ENCODE data around the gene RTF2.
"Not testable (repeated sequence)": the region's sequence is repeated elsewhere in the genome, so short reads cannot be mapped to it uniquely, and the experiment has no call there.

The RTF2 gene

GRCh38 chr20:56516631-56517030 is 48.2 kb downstream of the RTF2 start:
- Histone ChIP-seq H3K9me3 (ENCODE audit: control insufficient read depth, low read length) (peaks cover 2% of the 10 kb centered on the region), H3K36me3 (ENCODE audit: control insufficient read depth, insufficient read depth, low read length) (peaks cover 35% of the 10 kb centered on the region), H3K4me1 (ENCODE audit: control insufficient read depth, insufficient read depth, low read length) (no peaks in the 10 kb centered on the region), H3K4me3 (ENCODE audit: insufficient read depth, low read depth, low read length) (no peak overlapping the region), H3K27ac (ENCODE audit: insufficient read depth, low read depth, low read length, poor library complexity, severe bottlenecking) (no peak overlapping the region), H3K27me3 (ENCODE audit: control insufficient read depth, insufficient read depth, low read length, poor library complexity, severe bottlenecking) (no peaks in the 10 kb centered on the region)
- WGBS, 2 experiments = 93 to 97% methylated on average over 5 of the region's 5 CpGs

GRCh38 chr20:56517211-56517610 is 48.8 kb downstream of the RTF2 start:
- no peak overlapping the region for H3K4me3 ChIP-seq (ENCODE audit: insufficient read depth, low read depth, low read length)
- H3K4me1 ChIP-seq (ENCODE audit: control insufficient read depth, insufficient read depth, low read length) = no peaks in the 10 kb centered on the region
- H3K27me3 ChIP-seq (ENCODE audit: control insufficient read depth, insufficient read depth, low read length, poor library complexity, severe bottlenecking) = no peaks in the 10 kb centered on the region
- peaks cover 2% of the 10 kb centered on the region for H3K9me3 ChIP-seq (ENCODE audit: control insufficient read depth, low read length)
- 95 to 96% methylated on average over 7 of the region's 7 CpGs for WGBS, 2 experiments
- peaks cover 35% of the 10 kb centered on the region for H3K36me3 ChIP-seq (ENCODE audit: control insufficient read depth, insufficient read depth, low read length)
- no peak overlapping the region for H3K27ac ChIP-seq (ENCODE audit: insufficient read depth, low read depth, low read length, poor library complexity, severe bottlenecking)

GRCh38 chr20:56517641-56518040 is 49.2 kb downstream of the RTF2 start:
- Histone ChIP-seq H3K36me3 (ENCODE audit: control insufficient read depth, insufficient read depth, low read length) (peaks cover 35% of the 10 kb centered on the region), H3K4me3 (ENCODE audit: insufficient read depth, low read depth, low read length) (no peak overlapping the region), H3K4me1 (ENCODE audit: control insufficient read depth, insufficient read depth, low read length) (no peaks in the 10 kb centered on the region), H3K9me3 (ENCODE audit: control insufficient read depth, low read length) (peaks cover 2% of the 10 kb centered on the region), H3K27ac (ENCODE audit: insufficient read depth, low read depth, low read length, poor library complexity, severe bottlenecking) (no peak overlapping the region), H3K27me3 (ENCODE audit: control insufficient read depth, insufficient read depth, low read length, poor library complexity, severe bottlenecking) (no peaks in the 10 kb centered on the region)
- 92 to 94% methylated on average over 8 of the region's 8 CpGs for WGBS, 2 experiments

- Histone ChIP-seq H3K4me3 (ENCODE audit: insufficient read depth, low read depth, low read length) (no peak overlapping the region), H3K36me3 (ENCODE audit: control insufficient read depth, insufficient read depth, low read length) (peaks cover 35% of the 10 kb centered on the region), H3K9me3 (ENCODE audit: control insufficient read depth, low read length) (peaks cover 2% of the 10 kb centered on the region), H3K4me1 (ENCODE audit: control insufficient read depth, insufficient read depth, low read length) (no peaks in the 10 kb centered on the region), H3K27ac (ENCODE audit: insufficient read depth, low read depth, low read length, poor library complexity, severe bottlenecking) (no peak overlapping the region), H3K27me3 (ENCODE audit: control insufficient read depth, insufficient read depth, low read length, poor library complexity, severe bottlenecking) (no peaks in the 10 kb centered on the region)
- WGBS, 2 experiments = 95% methylated on average over 14 of the region's 14 CpGs
Measured at GRCh38 chr20:56518126-56518525, 49.7 kb downstream of the RTF2 start.

GRCh38 chr20:56518721-56519398 is 50.4 kb downstream of the RTF2 start:
- Histone ChIP-seq H3K27me3 (ENCODE audit: control insufficient read depth, insufficient read depth, low read length, poor library complexity, severe bottlenecking) (no peaks in the 10 kb centered on the region), H3K27ac (ENCODE audit: insufficient read depth, low read depth, low read length, poor library complexity, severe bottlenecking) (no peak overlapping the region), H3K36me3 (ENCODE audit: control insufficient read depth, insufficient read depth, low read length) (peaks cover 35% of the 10 kb centered on the region), H3K4me3 (ENCODE audit: insufficient read depth, low read depth, low read length) (no peak overlapping the region), H3K9me3 (ENCODE audit: control insufficient read depth, low read length) (peaks cover 2% of the 10 kb centered on the region), H3K4me1 (ENCODE audit: control insufficient read depth, insufficient read depth, low read length) (no peaks in the 10 kb centered on the region)
- WGBS, 2 experiments = 96 to 97% methylated on average over 10 of the region's 10 CpGs

GRCh38 chr20:56519551-56519950 is 51.1 kb downstream of the RTF2 start:
- H3K27ac ChIP-seq (ENCODE audit: insufficient read depth, low read depth, low read length, poor library complexity, severe bottlenecking) = no peak overlapping the region
- no peaks in the 10 kb centered on the region for H3K4me1 ChIP-seq (ENCODE audit: control insufficient read depth, insufficient read depth, low read length)
- WGBS, 2 experiments = 94 to 96% methylated on average over 10 of the region's 10 CpGs
- no peak overlapping the region for H3K4me3 ChIP-seq (ENCODE audit: insufficient read depth, low read depth, low read length)
- H3K27me3 ChIP-seq (ENCODE audit: control insufficient read depth, insufficient read depth, low read length, poor library complexity, severe bottlenecking) = no peaks in the 10 kb centered on the region
- H3K36me3 ChIP-seq (ENCODE audit: control insufficient read depth, insufficient read depth, low read length) = peaks cover 35% of the 10 kb centered on the region
- H3K9me3 ChIP-seq (ENCODE audit: control insufficient read depth, low read length) = peaks cover 2% of the 10 kb centered on the region

GRCh38 chr20:56520180-56520579 is 51.8 kb downstream of the RTF2 start:
- Histone ChIP-seq H3K27ac (ENCODE audit: insufficient read depth, low read depth, low read length, poor library complexity, severe bottlenecking) (no peak overlapping the region), H3K9me3 (ENCODE audit: control insufficient read depth, low read length) (peaks cover 2% of the 10 kb centered on the region), H3K27me3 (ENCODE audit: control insufficient read depth, insufficient read depth, low read length, poor library complexity, severe bottlenecking) (no peaks in the 10 kb centered on the region), H3K4me3 (ENCODE audit: insufficient read depth, low read depth, low read length) (no peak overlapping the region), H3K36me3 (ENCODE audit: control insufficient read depth, insufficient read depth, low read length) (peaks cover 35% of the 10 kb centered on the region), H3K4me1 (ENCODE audit: control insufficient read depth, insufficient read depth, low read length) (no peaks in the 10 kb centered on the region)
- 95 to 96% methylated on average over 9 to 10 of the region's 10 CpGs for WGBS, 2 experiments

GRCh38 chr20:56520746-56521354 is 52.4 kb downstream of the RTF2 start:
- not testable (repeated sequence) for H3K27ac ChIP-seq (ENCODE audit: insufficient read depth, low read depth, low read length, poor library complexity, severe bottlenecking); H3K4me3 ChIP-seq (ENCODE audit: insufficient read depth, low read depth, low read length); H3K9me3 ChIP-seq (ENCODE audit: control insufficient read depth, low read length); H3K27me3 ChIP-seq (ENCODE audit: control insufficient read depth, insufficient read depth, low read length, poor library complexity, severe bottlenecking); H3K4me1 ChIP-seq (ENCODE audit: control insufficient read depth, insufficient read depth, low read length)
- 94% methylated on average over 13 of the region's 13 CpGs for WGBS, 2 experiments
- H3K36me3 ChIP-seq (ENCODE audit: control insufficient read depth, insufficient read depth, low read length) = peaks cover 35% of the 10 kb centered on the region

- H3K27ac ChIP-seq (ENCODE audit: insufficient read depth, low read depth, low read length, poor library complexity, severe bottlenecking) = no peak overlapping the region
Measured at GRCh38 chr20:56522311-56522710, 53.9 kb downstream of the RTF2 start.

GRCh38 chr20:56524444-56524843 is 56.0 kb downstream of the RTF2 start, which contains the start of gene FAM209A:
FAM209A (plus strand) TSS chr20:56524744; CDS start chr20:56524809, 65 bp downstream.
- not testable (repeated sequence) for H3K27ac ChIP-seq (ENCODE audit: insufficient read depth, low read depth, low read length, poor library complexity, severe bottlenecking); H3K9me3 ChIP-seq (ENCODE audit: control insufficient read depth, low read length); H3K4me3 ChIP-seq (ENCODE audit: insufficient read depth, low read depth, low read length); H3K27me3 ChIP-seq (ENCODE audit: control insufficient read depth, insufficient read depth, low read length, poor library complexity, severe bottlenecking); H3K4me1 ChIP-seq (ENCODE audit: control insufficient read depth, insufficient read depth, low read length)
- WGBS, 2 experiments = 92 to 94% methylated on average over 6 to 7 of the region's 7 CpGs
- H3K36me3 ChIP-seq (ENCODE audit: control insufficient read depth, insufficient read depth, low read length) = peaks cover 16% of the 10 kb centered on the region

More at GRCh38 chr20:56522311-56522710, 53.9 kb downstream of the RTF2 start:
- Histone ChIP-seq H3K27me3 (ENCODE audit: control insufficient read depth, insufficient read depth, low read length, poor library complexity, severe bottlenecking) (no peaks in the 10 kb centered on the region), H3K4me3 (ENCODE audit: insufficient read depth, low read depth, low read length) (no peak overlapping the region), H3K4me1 (ENCODE audit: control insufficient read depth, insufficient read depth, low read length) (no peaks in the 10 kb centered on the region), H3K36me3 (ENCODE audit: control insufficient read depth, insufficient read depth, low read length) (peaks cover 28% of the 10 kb centered on the region), H3K9me3 (ENCODE audit: control insufficient read depth, low read length) (peaks cover 2% of the 10 kb centered on the region)
- WGBS, 2 experiments = 93 to 94% methylated on average over 6 of the region's 6 CpGs

Measured in ectodermal cell (in vitro differentiated cells).